HG03045 (cell line): ENCODE measurements around the gene PLB1.

Experiments
- ATAC-seq: cut with Tn5 transposase; IDR thresholded peaks from one replicate; pipeline ENCODE4 v1.9.1; 2021; ENCODE audit warnings: mild to moderate bottlenecking, moderate library complexity; ENCODE audit not compliant: unreplicated experiment

PLB1 gene

GRCh38 chr2:28495551-28496250 lies at the start of gene PLB1:
Gene PLB1 (plus strand): TSS chr2:28496060. CDS start chr2:28496115, 55 bp downstream.
- ATAC-seq = no peak

GRCh38 chr2:28446531-28446930 lies 49.3 kb upstream of the PLB1 start:
- ATAC-seq = no peak

DNA sequence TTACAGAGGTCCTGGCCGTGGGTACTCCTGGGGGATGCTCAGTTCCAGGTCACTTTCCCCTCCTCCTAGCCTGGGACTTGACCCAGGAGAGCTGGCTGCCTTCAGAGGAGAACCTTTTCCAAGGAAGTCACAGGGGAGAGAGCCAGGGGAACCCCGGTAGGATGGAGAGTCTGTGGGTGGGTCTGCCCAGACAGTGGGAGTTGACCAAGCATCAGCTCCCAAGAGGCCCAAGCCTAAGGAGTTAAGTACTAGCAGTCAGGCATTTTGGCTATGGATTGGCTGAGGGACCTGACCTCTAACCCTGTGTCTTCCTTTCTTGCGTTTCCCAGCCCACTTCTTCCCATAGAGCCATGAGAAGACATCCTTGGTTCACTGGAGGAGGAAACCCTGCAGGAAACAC lies 48.8 kb upstream of the PLB1 start:
- no peak for ATAC-seq

DNA sequence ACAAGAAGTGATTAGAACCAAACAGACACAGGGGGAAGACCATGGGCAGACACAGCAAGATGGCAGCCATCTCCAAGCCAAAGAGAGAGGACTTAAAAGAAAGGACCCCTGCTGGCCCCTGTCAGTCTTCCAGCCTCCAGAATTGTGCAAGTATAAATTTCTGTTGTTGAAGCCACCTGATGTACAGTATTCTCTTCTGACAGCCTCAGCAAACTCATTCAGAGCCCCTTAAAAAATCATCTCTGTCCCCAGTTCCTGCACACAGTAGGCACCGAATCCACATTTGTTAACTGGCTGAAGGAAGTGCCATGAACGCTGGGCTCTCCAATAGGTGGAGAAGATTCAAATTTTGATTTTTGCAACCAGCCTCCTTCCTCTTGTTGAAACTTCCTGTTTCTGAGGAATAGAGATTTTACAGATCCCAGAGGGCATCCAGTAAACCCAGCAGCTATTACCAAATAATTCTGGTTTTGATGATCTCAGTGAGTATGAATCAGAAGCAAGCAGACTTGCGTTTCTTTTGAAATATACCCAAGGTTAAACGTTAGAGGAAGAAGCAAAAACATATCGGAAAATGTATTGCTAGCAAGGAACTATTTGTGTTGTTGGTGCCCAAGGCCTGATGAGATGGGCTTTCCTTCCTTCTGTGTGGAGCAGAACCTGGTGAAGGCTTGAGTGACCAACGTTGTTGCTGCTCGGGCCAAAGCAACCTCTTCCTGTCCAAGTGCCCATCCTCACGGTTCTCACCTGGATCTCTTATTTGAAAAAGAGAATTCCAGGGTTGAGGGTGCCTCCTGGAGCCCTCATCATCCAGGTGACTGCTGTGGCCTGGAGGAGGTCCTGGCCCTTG lies 47.7 kb upstream of the PLB1 start:
- no peak for ATAC-seq

DNA sequence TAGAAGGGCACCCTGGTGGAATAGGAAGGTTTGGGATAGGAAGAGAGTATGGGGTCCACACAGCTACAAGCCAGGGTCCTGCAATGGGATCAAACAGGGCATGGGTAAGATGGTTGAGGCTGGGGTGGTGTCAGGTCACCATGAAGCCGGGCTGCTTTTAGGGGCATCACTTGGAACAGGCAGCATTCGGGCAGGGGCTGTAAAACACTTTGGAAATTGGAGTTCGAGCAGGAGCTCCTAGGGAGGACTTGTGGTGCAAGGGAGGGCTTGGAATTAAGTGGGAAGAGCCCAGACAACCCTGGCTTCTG lies 47.1 kb upstream of the PLB1 start:
- ATAC-seq = no peak

GRCh38 chr2:28449126-28449487 lies 46.8 kb upstream of the PLB1 start:
- ATAC-seq = no peak

GRCh38 chr2:28449488-28450395 lies 46.1 kb upstream of the PLB1 start:
- ATAC-seq = no peak

DNA sequence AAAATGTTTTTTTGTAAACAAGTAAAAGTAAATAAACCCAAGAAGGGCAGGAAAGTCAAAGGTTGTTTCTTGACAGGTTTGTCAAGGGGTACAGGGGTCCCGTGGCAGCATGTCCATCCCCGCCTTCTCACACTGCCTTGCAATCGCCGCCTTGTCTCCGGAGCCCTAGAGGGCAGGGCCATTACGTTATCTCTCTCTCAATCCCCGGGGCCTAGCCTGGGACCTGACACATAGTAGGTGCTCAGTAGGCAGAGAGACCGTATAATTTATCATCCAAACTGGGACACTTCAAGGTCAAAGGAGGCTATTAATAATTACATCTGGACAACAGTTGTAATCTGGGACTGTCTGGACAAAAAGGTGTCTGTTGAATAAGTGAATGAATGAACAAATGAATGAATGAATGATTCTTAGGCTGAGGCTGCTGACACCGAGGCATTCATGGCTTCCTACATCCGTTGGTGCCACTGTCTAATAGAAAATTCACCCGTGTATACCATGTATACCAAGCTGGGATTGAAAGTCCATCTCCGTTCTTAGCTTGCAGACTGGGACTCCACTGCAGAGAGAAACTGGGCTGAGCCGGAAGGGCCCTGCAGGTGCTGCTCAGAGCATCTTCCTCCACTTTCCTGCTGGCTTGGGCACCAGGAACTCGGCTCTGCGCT lies 44.8 kb upstream of the PLB1 start:
- ATAC-seq = no peak

DNA sequence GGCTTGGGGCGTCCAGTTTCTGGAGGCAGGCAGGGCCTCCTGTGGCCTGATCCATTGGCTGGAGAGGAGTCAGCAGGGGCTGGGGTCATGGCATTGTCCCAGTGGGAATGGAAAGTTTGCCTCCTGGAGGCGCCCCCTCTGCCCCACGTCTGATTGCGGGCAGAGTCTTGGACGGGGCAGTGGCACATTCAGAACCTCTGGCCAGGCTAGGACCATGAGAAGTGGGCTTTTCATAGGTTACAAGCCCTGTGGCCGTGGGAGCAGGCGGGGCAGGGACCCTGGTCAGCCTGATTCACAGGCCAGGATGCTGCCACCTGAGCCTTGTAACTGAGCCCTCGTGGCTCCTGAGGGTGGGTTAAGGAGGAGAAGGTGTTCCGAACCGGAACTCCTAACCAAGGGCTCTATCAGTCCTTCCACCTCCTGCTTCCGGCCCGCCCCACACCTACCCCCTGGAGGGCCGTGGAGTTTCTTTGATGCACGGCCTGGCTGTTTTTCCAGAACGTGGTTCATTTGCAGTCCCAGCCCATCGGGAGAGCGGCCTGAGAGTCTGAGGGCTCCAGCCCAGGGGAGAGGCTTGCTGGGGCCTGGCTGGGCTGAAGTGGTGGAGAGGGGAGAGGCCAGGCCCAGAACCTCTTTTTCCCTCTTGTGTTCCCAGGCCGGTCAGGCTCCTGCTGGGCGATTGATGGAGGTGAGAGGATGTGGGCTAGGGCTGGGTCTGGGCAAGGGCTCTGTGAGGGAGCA lies 43.9 kb upstream of the PLB1 start:
- no peak for ATAC-seq

DNA sequence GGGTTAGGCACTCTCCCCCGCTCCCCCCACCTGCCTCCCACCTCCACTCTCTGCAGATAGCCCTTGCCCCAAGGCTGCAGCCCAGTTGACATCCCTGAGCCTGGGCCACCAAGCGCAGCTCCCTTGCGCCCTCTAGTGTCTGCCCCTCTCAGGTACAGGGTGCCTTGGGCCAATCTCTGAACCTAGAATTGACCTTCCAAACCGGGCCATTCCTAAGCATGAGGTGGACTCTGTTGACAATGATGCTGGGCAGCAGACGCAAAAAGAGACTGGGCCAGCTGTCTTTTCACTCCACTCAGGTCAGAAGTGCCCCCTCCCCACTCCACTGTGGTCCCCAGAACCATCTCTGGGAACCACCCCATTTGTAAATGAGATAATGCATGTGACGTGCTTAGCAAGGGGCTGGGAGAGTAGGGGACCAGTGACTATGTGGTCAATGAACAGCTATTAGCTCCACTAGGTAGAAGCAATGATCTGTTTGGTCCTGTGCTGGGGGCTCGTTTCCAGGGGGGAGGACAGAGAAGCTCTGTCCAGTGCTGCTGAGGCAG lies 43.3 kb upstream of the PLB1 start:
- ATAC-seq = no peak

GRCh38 chr2:28453396-28453795 lies 42.5 kb upstream of the PLB1 start:
- ATAC-seq = no peak

- no peak for ATAC-seq
Measured at GRCh38 chr2:28454016-28454930, 41.6 kb upstream of the PLB1 start.

DNA sequence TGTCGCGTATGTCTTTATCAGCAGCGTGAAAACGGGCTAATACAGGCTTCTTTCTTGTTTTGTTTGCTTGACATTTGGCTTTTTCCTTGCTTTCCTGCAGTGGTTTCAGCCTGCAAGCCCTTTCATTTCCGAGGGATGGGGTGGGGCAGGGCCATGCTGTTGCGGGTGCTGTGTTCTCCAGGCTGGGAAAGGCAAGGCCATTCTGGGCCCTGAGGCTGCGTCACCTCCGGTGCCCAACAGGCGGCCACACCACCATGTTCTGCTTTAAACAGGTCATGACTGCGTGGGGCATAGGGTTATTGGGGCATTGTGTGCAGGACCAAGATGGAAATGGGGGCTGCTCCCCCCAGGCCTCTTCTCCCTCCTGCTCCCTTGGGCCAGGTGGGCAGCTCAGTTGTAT lies 38.6 kb upstream of the PLB1 start:
- no peak for ATAC-seq

GRCh38 chr2:28461056-28461455 lies 34.8 kb upstream of the PLB1 start:
- ATAC-seq = no peak

DNA sequence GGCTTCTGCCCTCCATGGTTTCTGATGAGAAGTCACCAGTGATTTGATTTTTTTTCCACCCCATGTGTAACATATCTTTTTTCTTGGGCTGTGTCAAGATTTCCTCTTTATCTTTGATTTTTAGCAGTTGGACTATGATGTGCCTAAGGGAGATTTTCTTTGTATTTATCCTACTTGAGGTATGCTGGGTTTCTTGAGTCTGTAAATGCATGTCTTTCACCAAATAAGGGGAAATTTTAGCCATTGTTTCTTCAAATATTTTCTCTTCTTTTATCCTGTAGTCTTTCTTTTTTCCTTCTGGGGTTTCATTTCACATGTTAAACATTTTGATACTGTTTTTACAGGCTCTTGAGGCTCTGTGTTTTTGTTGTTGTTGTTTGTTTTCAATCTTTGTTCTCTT lies 33.7 kb upstream of the PLB1 start:
- no peak for ATAC-seq

GRCh38 chr2:28463211-28463816 lies 32.5 kb upstream of the PLB1 start:
- ATAC-seq = no peak

- ATAC-seq = no peak
Measured at GRCh38 chr2:28463893-28464292, 32.0 kb upstream of the PLB1 start.

DNA sequence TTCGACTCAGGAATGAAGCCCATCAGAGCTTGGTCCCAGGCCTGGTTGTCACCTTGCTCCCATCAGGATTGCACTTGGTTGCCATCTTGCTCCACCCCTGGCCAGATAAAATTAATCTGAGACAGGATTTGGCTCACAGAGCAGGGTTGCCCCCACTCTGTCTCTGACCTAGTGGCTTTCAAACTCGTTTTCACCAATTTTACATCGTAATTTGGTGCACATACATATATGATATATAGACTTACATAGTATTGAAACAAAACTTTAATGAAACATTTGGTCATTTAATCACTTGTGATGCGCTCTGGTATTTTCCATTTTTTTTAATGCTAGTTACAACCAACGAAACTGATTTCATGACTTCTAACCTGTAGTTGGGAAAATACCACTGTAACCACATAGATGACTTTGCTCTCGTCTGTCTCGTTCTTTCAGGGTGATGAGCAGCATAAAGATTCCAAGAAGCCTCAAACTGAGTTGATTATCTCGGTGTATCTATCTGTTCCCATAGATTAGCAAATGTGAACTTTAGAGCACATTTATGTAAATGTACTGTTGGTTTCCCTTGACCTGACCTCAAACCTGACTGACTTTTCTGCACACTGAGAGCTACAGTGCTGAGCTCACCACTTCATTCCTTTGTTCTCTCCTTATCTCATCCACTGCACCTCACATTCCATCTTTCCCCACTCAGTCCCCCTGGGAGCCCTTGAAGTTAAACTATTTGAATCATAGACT lies 30.5 kb upstream of the PLB1 start:
- no peak for ATAC-seq
